HUES64 (cell line): ENCODE results near the gene TTC28.

Source experiments
- H3K27ac ChIP-seq: 2 replicates; pipeline ENCODE4 v1.7.0; 2013; ENCODE audit warnings: low read depth, low read length, inconsistent platforms
- H3K27me3 ChIP-seq: 2 replicates; pipeline ENCODE4 v1.6.1; 2013; ENCODE audit warnings: mild to moderate bottlenecking, low read length; ENCODE audit not compliant: insufficient read depth
- H3K36me3 ChIP-seq: 2 replicates; pipeline ENCODE4 v1.6.1; 2013; ENCODE audit warnings: mild to moderate bottlenecking, low read length; ENCODE audit not compliant: insufficient read depth
- H3K4me1 ChIP-seq: 2 replicates; pipeline ENCODE4 v1.6.1; 2013; ENCODE audit warnings: mild to moderate bottlenecking, low read length, moderate library complexity; ENCODE audit not compliant: insufficient read depth
- H3K4me3 ChIP-seq: 2 replicates; pipeline ENCODE4 v1.5.1; 2013; ENCODE audit warnings: mild to moderate bottlenecking, low read length, moderate library complexity
- H3K9ac ChIP-seq: 2 replicates; pipeline ENCODE4 v1.6.1; 2013; ENCODE audit warnings: mild to moderate bottlenecking, low read depth, low read length
- H3K9me3 ChIP-seq: 2 replicates; pipeline ENCODE4 v1.6.1; 2013; ENCODE audit warnings: low read depth, low read length; ENCODE audit not compliant: insufficient read depth
- WGBS: fragments of 150-250, 120-280 bp; methylation state at CpG from one replicate; pipeline ENCODE4 v1.1.7; 2013; ENCODE audit warnings: missing lambda C conversion rate; 5-methylcytosine and 5-hydroxymethylcytosine counted together

Gene TTC28

DNA sequence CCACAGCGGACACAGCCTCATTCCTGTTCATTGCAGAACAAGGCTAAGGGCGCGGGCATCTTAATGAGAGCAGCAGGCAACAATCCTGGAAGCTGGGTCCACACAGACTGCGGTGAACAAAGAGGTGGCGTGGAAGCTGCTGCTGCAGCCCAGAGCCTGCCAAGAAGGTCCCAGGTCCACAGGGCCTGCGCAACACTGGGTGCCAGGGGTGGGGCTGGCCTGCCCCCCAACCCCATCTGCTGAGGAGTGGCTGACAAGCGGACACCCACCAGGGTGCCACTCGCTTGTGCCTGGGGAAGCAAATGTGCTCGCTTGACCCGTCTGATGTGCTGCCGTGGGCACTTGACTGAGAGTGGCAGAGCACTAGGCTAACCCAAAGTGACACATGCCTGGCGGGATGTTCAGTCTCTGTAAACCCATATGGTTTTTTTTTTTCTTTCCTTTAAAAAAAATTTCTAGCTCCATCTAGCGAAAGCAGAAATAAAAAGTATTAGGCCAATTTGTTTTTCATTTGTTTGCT lies 677.4 kb downstream of the TTC28 start:
- Histone ChIP-seq H3K27ac (no peak overlapping the region), H3K9ac (no peak overlapping the region), H3K4me3 (no peak overlapping the region), H3K36me3 (no peaks in the 10 kb centered on the region; the same call in 1 of the 2 replicates), H3K9me3 (no peaks in the 10 kb centered on the region), H3K27me3 (no peaks in the 10 kb centered on the region), H3K4me1 (no peaks in the 10 kb centered on the region)
- WGBS: 93% methylated on average over 13 of the region's 13 CpGs

DNA sequence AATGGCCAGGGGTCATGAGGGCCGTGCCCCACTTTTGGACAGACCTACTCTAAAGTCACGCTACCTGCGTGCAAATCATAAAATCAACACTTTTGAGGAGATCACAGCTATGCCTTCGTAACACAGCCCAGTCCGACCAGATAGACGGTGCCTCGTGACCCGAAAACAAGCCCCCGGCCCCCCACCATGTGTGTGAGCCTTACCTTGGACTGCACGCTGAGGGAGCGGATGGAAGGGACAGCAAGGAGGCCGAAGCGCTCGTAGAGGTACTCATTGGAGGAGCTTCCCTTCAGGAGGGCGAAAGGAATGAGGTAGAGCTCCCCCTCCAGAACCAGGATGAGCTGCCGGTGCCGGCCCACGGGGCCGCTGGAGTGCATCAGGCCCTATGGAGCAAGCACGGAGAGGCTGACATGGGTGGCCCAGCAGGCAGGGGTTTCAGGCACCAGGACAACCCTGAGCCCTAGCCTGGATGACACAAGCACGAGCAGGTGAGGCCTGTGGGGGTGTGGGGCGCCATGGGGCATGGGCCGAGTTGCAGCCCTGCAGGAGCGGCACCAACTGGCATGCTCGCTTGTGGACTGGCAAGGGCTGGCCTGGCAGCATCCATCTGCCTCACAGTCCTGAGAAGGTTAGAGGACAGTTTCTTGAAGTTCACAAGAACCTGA lies 678.3 kb downstream of the TTC28 start:
- Histone ChIP-seq H3K27me3 (no peaks in the 10 kb centered on the region), H3K4me3 (no peak overlapping the region), H3K4me1 (no peaks in the 10 kb centered on the region; the same call in 1 of the 2 replicates), H3K27ac (no peak overlapping the region), H3K9me3 (no peaks in the 10 kb centered on the region), H3K36me3 (no peaks in the 10 kb centered on the region; the same call in 1 of the 2 replicates), H3K9ac (no peak overlapping the region)
- WGBS: 95% methylated on average over 25 of the region's 25 CpGs

DNA sequence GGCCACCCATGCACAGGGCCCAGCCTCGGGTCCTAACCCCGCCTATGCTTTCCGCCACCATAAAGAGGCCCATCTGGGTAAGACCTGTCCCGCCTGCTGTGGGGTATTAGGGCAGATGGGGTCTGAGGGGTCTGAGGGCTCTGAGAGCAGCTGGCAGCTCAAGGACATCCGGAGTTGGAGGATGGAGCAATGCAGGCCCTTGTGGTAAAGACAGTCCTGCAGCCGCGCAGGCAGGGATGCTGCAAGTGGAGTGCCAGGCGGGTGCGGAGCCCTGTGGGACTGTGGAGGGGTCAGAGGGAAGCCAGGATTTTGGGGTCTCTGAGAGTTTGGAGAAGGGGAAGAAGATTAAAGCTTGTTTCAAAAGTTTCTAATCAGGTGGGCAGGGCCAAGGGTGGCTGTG lies 679.3 kb downstream of the TTC28 start:
- no peak overlapping the region for H3K27ac ChIP-seq
- no peak overlapping the region for H3K9ac ChIP-seq
- 96% methylated on average over 9 of the region's 9 CpGs for WGBS
- H3K9me3 ChIP-seq: no peaks in the 10 kb centered on the region
- no peaks in the 10 kb centered on the region; the same call in 1 of the 2 replicates for H3K36me3 ChIP-seq
- H3K4me3 ChIP-seq: no peak overlapping the region
- no peaks in the 10 kb centered on the region for H3K27me3 ChIP-seq
- no peaks in the 10 kb centered on the region; the same call in 1 of the 2 replicates for H3K4me1 ChIP-seq

DNA sequence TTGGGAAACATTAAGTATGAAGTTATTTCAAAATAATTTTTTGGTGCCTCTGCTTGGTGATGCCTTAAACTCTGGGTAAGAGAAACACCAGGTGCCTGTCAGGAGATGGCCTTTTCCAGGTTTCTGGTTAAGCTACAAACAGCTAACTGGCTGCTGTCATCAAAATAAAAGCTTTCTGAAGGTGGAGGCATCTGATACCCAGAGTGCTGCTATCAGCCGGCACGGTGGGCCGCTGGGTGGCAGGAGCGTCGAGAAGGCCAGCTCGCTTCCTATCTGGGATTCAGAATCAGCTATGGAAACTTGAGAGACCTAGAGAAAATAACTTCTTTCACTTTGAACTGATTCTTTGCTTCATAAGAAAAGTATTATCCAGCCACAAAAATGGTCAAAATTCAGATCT lies 679.8 kb downstream of the TTC28 start:
- H3K4me1 ChIP-seq: no peaks in the 10 kb centered on the region; the same call in 1 of the 2 replicates
- H3K9me3 ChIP-seq: no peaks in the 10 kb centered on the region
- H3K9ac ChIP-seq: no peak overlapping the region
- H3K36me3 ChIP-seq: no peaks in the 10 kb centered on the region; the same call in 1 of the 2 replicates
- H3K27ac ChIP-seq: no peak overlapping the region
- WGBS: 93% methylated on average over 6 of the region's 6 CpGs
- no peaks in the 10 kb centered on the region for H3K27me3 ChIP-seq
- H3K4me3 ChIP-seq: no peak overlapping the region

DNA sequence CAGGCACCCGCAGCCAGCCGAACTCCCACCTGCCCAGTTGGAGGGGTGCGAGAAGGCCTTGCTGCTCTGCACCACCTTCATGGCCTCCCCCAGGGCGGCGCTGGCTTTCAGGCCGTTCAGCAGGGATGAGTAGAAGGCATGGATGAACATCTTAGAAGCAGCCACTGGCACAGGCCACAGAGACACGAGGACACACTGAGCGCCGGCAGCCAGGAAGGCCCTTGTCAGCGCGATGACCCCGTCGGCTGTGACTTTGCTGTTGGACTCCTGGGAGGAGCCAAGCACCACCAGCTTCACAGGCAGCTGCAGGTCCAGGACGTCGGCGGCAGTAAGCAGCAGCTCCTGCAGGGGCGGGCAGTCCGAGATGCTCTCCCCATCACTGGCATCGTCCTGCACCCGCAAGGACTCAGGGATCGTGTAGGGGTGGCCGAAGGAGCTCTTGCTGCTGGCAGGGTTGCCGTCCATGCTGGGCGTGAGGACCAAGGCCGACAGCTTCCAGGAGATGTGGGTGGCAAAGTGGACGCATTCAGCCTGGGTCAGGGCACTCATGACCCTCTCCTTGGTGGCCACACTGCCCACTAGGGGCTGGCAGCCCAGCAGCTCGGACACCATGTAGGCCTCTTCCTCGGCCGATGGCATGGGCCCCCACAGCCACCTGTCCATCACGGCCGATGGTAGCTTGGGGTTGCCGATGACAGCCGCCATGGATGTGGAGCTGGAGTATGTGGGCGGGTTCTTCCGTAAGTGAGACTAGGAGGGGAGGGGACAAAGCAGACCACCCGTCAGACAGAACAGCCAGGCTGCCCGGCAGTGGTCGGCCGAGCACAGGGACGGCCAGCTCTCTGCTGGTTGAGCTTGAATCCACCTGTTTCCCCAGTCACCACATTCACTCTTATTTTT lies 680.9 kb downstream of the TTC28 start:
- Histone ChIP-seq H3K36me3 (no peaks in the 10 kb centered on the region; the same call in 1 of the 2 replicates), H3K9me3 (no peaks in the 10 kb centered on the region)
- WGBS: 94% methylated on average over 40 of the region's 40 CpGs

DNA sequence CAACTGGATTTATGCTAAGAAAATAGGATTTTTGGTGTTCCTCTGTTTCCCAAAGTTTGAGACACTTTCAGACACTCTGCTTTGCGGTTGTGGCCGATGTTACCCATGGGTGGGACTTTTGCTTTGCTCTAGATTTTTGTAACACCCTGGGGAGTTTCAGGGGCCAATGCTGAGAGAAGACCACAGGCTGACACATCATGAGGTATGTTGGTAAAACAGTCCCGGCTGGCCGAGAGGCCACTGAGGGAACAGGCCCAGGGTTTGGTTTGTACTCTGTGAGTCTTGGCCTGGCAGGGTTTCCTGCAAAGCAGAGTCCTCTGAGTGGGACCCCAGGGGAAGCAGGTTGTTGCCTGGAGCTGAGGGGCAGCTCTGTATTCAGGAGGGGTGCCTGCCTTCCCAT lies 682.1 kb downstream of the TTC28 start:
- Histone ChIP-seq H3K9ac (no peak overlapping the region), H3K4me3 (no peak overlapping the region), H3K36me3 (no peaks in the 10 kb centered on the region; the same call in 1 of the 2 replicates), H3K4me1 (no peaks in the 10 kb centered on the region; the same call in none of the 2 replicates), H3K27me3 (no peaks in the 10 kb centered on the region), H3K9me3 (no peaks in the 10 kb centered on the region), H3K27ac (no peak overlapping the region)
- WGBS: 93% methylated on average over 4 of the region's 4 CpGs

More for the DNA sequence above, 680.9 kb downstream of the TTC28 start:
- no peak overlapping the region for H3K9ac ChIP-seq
- no peaks in the 10 kb centered on the region; the same call in 1 of the 2 replicates for H3K4me1 ChIP-seq
- no peaks in the 10 kb centered on the region for H3K27me3 ChIP-seq
- no peak overlapping the region for H3K4me3 ChIP-seq
- no peak overlapping the region for H3K27ac ChIP-seq

DNA sequence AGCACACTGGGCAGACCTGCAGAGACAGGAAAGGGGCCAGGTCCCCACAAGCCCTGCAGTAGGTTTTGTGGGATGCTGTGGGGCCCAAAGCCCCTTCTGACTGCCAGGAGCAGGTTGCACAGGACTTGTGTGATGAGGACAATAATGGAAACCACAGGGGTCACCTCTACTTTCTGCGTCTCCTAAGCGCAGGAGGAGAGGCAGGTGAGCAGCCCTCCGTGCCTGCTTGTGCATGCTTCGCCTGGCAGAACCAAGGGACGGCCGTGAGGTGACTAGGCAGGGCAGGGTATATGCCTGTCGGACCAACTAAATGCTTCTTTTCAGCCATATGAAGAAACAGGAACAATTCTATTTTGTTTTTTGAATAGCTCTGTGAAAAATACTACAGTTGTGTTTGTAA lies 682.7 kb downstream of the TTC28 start:
- H3K27ac ChIP-seq: no peak overlapping the region
- no peaks in the 10 kb centered on the region for H3K27me3 ChIP-seq
- no peaks in the 10 kb centered on the region; the same call in none of the 2 replicates for H3K4me1 ChIP-seq
- H3K9ac ChIP-seq: no peak overlapping the region
- H3K36me3 ChIP-seq: no peaks in the 10 kb centered on the region; the same call in 1 of the 2 replicates
- no peaks in the 10 kb centered on the region for H3K9me3 ChIP-seq
- no peak overlapping the region for H3K4me3 ChIP-seq
- WGBS: 89% methylated on average over 7 of the region's 7 CpGs

DNA sequence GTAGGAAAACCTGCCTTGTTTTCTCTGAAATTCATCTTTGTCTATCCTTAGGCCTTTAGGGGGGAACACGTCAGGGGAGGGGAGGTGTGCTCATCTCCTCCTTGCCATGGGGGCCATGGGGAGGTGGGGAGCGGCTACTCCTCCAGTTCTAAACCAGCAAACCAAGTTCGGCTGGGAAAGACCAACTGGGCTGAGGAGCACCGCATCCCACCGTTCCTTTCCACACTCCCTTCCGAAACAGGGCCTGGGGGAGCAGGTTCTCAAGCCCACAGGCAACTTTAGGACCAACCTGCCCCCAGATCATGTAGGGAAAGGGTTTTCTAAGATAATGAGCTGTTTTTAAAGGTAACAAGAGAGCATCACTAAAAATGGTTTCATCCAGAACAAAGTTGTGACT lies 683.1 kb downstream of the TTC28 start:
- 93% methylated on average over 6 of the region's 6 CpGs for WGBS
- Histone ChIP-seq H3K27ac (no peak overlapping the region), H3K9ac (no peak overlapping the region)

DNA sequence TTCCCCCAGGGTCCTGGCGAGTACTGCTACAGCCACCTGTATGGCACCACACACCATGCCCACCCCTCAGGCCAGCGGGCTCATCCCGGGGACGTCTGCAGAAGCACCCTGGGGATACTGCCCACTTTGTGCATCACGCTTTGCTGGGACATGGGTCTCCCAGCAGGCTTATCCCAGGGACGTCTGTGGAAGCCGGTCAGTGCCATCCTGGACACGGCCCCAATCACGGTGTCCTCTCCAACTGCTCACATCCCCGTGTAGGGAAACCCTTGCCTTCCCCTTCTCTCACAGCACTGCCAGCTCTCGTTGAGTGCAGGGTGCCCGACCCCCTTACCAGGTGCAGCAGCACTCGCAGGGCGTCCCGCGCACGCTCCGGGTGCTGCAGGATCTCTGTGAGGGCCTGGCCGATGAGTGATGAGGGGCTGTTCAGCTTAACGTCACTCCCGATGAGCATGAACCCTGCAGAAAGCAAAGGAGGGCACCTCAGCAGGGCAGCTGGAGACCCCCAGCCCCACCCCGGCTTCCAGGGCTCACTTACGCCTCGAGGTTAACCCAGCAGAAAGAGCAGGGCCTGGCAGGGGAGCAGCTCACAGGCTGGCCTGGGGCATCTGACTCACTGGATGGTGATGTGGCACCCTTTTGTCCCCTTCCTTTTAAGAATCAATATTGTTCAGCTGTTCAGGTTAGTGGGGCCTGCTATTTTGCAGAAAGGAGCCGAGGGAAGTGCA lies 683.7 kb downstream of the TTC28 start:
- H3K27ac ChIP-seq: no peak overlapping the region
- H3K4me3 ChIP-seq: no peak overlapping the region
- H3K9ac ChIP-seq: no peak overlapping the region
- no peaks in the 10 kb centered on the region for H3K9me3 ChIP-seq
- H3K36me3 ChIP-seq: no peaks in the 10 kb centered on the region; the same call in 1 of the 2 replicates
- H3K27me3 ChIP-seq: no peaks in the 10 kb centered on the region
- 94% methylated on average over 25 of the region's 25 CpGs for WGBS
- H3K4me1 ChIP-seq: peaks cover 4% of the 10 kb centered on the region

More for the DNA sequence above, 683.1 kb downstream of the TTC28 start:
- no peaks in the 10 kb centered on the region; the same call in none of the 2 replicates for H3K4me1 ChIP-seq
- H3K4me3 ChIP-seq: no peak overlapping the region
- no peaks in the 10 kb centered on the region for H3K9me3 ChIP-seq
- no peaks in the 10 kb centered on the region for H3K27me3 ChIP-seq
- no peaks in the 10 kb centered on the region; the same call in 1 of the 2 replicates for H3K36me3 ChIP-seq

DNA sequence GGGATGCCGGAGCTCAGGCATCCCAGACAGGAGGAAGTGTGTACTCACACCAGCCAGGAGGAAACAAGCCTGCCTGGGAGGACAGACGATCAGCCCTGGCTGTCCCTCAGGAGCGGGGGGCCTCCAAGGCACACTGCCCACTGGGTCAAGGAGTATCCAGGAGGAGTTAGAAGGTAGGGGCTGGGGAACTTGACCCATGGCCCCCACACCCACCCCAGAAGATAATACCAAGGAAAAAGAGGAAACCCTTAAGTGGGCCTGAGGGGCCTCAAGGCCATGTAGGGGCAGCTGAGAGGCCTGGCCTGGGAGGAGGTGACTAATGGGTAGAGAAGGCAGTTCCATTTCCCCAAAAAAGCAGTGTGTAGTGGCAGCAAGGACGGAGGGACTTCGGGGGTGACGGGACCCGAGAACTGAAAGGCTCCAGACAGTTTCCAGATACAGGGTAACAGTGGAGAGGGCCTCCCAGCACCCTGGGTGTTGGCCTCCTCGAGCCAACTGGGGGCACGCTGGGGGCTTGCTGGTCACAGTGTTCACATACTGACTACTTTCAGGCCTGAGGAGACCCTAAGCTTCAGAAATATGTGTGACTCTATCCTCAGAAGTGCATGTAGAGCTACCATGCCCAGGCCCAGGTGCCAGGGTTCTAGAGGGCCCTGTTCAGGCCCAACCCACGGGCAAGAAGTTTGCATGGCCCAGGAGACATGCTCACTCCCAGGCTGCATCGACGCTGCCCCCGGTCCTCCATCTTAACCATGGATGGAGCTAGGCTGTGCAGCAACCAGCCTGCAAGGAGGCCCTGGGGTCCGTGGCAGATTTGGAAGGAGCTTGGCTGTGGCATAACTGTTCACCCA lies 684.9 kb downstream of the TTC28 start:
- Histone ChIP-seq H3K9me3 (no peaks in the 10 kb centered on the region), H3K36me3 (no peaks in the 10 kb centered on the region; the same call in 1 of the 2 replicates), H3K4me3 (no peak overlapping the region), H3K27ac (no peak overlapping the region), H3K27me3 (no peaks in the 10 kb centered on the region), H3K9ac (no peak overlapping the region), H3K4me1 (peaks cover 4% of the 10 kb centered on the region)
- WGBS: 95% methylated on average over 14 of the region's 14 CpGs
